Activated naive CD8-positive, alpha-beta T cell treated with anti-CD3 and anti-CD28 coated beads, Interleukin-2, amount 50 U/mL, for 16 hours (primary cell): ENCODE results near the gene KRT34.
"Not testable (repeated sequence)": the region's sequence is repeated elsewhere in the genome, so short reads cannot be mapped to it uniquely, and the experiment has no call there.

Source experiments
- DNase-seq: peaks from one replicate; pipeline ENCODE4 v3.0.0-alpha.2; 2020; ENCODE audit warnings: low read depth, low spot score

Gene KRT34

DNA sequence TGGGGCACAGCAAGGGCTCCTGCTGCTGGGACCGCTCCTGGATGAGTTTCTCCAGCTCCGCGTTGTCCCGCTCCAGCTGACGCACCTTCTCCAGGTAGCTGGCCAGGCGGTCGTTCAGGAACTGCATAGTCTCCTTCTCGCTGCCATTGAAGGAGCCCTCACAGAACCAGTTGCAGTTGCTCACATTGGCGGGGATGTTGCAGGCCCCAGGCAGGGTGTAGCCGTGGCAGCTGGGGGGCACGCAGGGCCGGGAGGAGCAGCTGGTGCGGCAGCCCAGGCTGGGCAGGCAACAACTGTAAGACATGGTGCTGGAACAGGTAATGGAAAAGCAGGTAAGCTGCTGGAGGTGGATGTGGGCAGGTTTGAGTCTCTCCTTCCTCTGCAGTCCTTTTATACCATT is at the start of gene KRT34:
Gene KRT34, minus strand, starts transcription at position 364 of the 400 bp plus-strand sequence. Its CDS starts 60 bp downstream, at position 304.
- DNase-seq = not testable (repeated sequence)

DNA sequence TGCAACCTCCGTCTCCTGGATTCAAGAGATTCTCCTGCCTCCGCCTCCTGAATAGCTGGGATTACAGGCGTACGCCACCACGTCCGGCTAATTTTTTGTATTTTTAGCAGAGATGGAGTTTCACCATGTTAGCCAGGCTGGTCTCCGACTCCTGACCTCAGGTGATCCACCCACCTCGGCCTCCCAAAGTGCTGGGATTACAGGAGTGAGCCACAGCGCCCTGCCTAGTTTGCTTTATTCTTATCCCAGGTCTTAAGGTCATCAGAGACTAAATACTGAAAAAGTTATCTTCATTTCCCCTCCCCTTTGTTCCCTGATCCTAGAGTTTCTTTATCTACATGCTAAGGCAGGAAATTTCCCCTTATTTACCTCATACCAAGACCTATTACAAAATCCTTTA is 48.3 kb upstream of the KRT34 start:
- DNase-seq = not testable (repeated sequence)

DNA sequence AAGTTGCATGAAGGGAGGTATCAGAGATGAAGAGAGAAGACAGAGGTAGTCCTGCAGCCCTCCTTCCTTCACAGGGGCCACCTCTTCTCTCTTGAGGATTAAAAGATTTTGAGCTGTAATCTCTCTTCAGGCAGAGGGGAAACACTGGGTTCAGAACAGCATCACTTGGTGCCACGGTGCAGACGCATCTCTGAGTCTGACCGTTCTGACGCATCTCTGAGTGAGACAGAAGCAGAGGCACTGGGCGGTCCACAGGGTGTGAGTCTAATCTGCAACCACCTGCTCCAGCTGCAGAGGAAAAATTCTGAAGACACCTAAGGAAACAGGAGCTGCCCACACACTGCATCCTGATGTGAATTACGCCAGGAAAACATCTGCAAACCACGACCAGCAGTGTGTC is 47.6 kb upstream of the KRT34 start:
- DNase-seq = no peak

DNA sequence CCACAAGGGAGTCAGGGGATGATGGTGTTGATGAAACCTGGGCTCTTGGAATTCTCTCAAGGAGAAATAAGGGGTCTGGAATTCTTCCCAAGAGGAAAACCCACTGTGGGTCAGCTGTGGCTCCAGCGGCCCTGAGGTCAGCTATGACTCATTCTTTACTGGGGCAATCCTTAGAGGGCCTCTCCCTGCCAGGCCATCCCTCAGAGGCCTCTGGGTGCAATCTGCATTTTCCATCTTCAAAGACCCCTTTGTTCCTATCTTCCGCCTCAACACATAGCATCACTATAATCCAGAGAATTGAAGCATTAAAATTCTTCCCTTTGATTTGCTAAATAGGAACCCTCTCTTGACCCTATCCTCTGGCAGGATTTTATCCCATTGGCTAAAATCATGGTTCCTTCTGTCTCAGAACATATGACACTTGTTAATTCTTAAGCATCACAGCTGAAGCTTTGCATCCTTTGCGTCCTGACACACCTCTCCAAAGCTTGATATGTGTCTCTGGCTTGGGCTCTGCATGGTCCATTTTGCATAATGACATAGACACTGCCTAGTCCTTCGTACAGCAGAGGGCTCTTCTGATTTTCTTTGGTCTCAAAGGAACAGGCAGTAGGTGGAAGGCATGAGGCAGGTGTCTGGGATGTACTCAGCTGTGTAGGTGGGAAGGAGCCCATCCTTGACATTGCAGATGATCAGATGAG is 46.6 kb upstream of the KRT34 start:
- no peak for DNase-seq

DNA sequence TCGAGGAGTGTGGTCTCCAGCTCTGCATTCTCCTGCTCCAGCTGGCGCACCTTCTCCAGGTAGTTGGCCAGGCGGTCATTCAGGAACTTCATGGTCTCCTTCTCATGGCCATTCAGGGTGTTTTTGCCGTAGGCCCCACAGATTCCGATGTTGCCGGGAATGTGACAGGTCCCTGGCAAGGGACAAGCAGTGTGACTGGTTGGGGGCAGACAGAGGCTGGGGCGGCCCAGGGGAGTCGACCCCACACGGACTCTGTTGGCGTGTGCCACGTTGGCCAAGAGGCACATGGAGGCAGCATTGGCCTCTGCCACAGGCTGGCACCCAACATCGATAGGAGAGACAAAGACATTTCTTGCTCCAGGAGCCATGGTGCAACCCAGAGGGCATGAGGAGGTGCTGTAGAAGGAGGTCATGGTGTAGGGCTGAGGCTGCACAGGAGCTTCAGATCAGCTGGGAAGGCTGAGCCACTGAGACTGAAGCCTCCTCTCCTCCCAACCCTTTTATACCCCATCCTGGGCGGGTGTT is 42.1 kb upstream of the KRT34 start, which contains the start of gene KRT37:
Gene KRT37, minus strand, starts transcription at position 475 of the 525 bp plus-strand sequence. Its CDS starts 62 bp downstream, at position 413.
- no peak for DNase-seq

DNA sequence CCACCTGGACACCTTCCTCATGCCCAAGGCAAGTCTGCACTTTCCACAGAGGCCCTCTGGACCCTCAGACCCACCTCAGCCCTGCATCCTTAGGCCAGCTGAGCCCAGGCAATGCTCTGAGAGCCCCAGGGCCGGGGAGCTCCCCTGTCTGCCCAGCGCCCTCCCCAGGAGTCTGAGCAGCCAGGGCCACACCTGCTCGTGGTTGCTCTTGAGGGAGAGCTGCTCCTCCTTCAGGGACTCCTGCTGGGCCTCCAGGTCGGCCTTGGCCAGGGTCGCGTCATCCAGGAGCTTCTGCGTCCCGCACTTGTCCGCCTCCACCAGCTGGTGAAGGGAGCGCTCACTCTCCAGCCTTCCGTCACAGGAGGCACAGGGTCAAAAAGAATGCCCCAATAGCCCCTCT is 40.5 kb upstream of the KRT34 start:
- not testable (repeated sequence) for DNase-seq

DNA sequence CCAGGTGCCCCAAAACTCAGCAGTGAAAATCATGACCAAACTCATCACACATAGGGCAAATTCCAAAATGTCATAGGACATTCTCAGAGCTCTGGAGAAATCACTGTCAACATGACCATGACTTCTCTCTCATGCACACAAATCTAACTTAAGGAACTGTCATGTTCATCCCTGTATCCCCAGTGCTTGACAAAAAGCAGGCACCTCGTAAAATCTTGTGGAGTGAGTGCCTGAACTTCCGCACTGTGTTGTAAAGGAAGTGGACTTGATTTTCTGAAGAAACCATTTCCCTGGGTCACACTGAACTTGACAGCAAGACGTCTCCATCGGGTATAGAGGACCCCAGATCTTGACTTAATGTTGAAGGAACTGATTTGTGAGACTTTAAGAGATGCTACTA is 39.5 kb upstream of the KRT34 start:
- no peak for DNase-seq

DNA sequence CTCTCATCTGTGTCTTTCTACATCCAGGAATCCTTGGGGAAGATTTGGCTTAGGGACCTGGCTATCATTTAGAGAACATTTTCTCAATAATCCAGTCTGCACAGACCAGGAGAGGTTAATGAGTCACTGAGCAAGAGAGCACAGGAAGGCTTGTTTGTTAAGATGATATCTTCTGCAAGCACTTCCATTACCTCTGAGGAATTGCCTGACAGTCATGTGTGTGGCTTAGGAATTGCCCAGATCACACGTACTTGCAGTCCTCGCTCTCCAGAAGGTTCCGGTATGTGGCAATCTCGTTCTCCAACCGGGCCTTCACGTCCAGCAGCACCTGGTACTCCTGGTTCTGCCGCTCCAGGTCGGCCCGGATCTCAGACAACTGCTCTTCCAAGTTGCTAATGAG is 39.0 kb upstream of the KRT34 start:
- no peak for DNase-seq

DNA sequence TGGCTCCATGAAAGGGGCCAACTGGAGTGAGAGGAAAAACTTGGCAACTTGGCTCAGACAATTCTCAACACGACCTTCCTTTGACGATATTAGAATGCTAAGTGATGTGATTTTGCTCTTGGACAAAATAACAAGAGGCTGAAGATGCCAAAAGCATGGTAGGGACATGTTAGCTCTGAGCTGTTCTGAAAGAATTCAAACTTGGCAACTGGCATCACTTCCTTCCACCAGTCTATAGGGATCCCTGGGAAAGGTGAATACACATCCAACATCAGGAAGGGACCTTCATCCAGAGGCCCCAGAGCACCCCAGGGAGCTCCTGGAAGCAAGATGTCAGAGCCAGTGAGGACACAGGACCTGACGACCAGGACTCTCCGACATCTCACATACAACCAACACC is 38.0 kb upstream of the KRT34 start:
- no peak for DNase-seq

DNA sequence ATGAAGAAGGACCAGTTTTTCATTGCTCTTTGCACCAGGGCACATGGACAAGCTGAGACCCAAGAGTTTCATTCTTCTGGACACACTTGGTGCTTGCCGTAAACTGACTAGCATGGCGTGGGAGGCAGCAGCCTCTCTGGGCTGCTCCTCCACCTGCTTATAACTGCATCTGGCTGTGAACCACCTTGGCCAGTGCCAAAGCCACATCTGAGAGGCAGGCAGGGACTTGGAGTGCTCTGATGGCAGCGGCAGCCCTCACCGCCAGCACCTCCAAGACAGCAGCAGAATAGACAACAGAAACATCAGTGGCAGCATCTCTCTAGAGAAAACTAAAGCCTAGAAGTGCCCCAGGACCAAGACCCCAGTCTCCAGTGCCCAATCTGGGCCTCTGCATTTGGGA is 37.6 kb upstream of the KRT34 start:
- no peak for DNase-seq

DNA sequence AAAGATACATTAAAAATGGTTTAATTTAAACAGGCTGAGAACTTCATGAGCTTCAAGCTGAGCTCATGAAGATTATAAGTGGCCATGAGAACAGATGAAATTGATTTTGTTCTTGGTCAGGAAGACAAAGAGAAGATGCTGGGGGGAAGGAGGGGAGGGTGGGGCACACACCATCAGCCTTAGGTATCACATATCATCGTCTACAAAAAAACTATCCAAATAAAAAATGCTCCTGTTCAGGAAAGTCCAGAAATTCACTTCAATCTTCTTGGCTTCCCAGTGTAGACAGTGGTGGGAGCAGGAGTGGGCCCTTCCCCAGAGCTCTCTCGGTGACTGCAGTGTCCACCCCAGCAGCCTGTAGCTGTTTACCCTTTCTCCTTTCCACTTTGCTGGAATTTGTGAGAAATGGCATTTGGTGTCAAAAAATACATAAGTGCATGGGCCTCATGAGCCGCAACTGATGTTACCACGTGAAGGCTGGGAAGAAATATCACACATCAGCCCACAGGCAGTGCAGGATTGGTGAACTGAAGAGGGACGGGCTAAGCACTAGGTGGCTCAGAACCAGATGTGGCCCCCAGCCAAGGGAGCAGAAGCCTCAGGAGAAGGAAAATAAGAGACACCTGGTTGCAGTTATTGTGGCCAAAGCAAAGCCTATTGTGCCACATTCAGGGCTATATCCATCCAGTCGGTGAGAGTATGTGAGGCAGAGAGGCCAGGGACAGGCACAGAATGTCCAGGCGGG is 36.2 kb upstream of the KRT34 start:
- DNase-seq = no peak

DNA sequence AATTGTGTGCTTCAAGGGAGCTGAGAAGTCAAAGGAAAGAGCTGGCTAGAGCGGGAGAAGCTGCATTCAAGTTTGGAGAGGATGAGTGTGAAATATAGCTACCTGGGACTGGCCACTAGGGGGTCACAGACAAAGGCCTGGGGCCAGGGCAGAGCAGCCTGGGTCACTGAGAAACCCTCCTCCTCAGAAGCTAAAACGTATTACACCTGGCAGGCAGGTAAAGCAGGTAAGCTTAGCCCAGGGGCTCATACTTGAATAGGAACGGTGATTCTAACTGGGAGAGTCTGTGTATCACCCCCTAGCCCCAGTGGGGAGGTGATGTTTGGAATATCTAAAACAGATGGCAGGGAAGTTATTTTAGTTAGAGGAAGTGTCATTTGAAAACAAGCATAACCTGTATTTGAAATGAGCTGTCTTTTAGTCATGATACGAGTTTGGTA is 35.5 kb upstream of the KRT34 start:
- DNase-seq = no peak

DNA sequence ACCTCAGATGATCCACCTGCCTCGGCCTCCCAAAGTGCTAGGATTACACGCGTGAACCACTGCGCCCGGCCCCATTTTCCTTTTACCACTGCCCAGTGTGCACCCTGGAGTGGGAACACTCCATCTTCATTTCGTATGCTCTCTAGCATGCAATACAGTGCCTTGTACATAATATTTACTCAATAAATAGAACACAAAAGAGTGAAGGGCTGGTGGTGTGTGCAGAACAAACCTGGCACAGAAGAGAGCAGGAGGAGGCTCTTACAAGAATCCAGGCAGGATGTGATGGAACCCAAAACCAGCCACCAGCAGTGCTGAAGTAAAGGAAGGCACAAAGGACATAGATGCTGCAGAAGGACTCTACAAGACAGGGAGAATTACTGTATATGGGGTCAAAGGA is 35.0 kb upstream of the KRT34 start:
- DNase-seq = no peak

DNA sequence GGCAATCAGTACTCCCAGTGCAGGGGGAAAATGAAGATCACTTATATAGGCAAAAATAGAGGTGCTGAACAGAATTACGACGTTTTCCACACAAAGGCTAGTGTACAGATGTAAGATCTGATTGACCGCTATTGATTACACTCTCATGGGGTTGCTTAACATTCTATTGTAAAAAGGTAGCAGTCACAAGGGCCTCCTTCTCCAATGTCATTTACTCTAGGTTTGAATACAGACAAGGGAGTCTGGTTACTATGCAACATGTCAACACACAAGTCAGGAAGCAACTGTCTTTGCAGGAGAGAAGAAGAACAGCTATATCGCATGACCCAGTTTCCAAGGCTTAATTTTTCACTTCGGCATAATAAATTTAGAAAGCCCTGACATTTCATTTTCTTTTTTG is 34.4 kb upstream of the KRT34 start:
- DNase-seq = no peak

DNA sequence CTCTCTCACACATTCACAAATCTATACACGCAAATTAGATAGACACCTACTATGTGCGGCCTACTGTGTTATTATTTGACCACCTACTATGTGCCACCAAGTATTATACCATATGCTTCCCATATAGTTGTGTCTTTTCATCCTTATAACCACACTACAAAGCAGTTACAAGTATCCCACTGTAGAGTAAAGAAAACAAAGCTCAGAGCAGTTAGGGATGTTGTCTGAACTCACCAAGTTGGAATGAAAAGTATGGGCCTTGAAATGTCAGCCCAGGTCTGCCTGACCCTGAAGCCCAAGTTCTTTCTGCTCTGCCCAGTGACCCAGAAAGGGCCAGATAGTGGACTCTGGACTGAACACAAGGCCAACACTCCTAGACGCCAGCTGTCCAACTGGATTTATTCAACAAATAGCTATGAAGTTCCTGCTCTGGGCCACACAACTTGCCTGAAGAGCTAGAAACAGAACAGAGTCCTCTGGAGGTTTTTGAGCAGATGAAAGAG is 33.8 kb upstream of the KRT34 start:
- no peak for DNase-seq

DNA sequence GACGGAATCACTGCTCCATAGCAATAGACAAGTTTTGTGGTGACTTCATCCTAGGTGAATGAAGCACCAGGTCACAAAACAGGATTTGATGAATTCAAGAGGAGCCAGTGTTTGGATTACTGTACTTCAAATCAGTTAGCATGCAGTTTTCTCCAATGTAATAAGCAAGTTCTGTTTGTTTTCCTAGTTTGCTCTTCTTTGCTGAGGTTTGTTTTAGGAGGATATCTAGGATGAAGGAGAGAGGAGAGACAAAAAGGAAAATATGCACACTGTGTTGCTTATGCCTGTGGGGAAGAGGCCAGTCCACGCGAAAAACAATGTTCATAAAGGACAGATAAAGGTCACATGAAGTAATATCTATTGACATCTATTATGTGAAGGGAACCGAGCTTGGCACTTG is 33.3 kb upstream of the KRT34 start:
- DNase-seq = no peak

DNA sequence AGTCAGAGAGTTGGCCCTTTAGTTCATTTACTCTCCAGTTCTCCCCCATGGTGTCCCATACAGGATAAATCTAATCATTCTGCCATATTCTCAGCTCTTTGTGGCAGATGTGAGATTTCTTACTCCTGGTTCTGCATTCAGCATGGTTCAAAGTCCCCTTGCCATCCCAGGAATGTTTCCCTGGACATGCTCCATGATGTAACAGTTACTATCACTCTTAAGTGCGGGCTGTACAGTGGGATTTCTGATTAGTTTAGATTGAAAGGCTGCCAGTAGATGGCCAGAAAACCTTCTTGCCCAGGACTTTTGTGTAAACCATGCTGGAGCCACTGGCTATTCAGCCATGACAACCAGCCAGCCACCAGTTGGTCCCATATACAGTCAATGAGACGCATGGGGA is 31.9 kb upstream of the KRT34 start:
- no peak for DNase-seq

DNA sequence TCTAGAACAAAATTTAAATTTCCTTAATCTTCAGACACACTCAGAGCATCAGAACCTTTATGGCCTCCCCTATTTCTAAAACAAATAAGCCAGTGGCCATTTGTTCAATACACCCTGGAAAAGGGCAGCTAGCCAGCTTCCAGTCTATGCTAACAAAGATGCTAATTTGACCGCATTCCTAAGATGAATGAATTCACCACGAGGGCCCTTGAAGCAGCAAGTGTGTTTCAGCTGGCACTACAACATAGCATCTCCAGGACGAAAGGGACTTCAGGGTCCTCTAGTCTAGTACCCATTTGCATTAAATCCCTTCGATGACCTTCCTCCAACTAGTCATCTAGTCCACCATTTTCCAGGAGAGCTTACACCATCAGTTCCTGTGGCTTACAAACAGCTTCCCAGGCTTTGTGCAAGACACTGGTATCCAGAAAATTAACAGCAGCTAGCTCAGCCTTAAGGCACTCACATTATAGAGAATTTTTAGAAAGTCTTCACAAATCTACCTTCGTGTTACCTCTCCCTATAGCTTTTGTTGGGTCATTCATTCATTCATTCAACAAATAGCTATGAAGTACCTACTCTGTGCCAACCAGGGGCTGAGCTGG is 31.3 kb upstream of the KRT34 start:
- no peak for DNase-seq

DNA sequence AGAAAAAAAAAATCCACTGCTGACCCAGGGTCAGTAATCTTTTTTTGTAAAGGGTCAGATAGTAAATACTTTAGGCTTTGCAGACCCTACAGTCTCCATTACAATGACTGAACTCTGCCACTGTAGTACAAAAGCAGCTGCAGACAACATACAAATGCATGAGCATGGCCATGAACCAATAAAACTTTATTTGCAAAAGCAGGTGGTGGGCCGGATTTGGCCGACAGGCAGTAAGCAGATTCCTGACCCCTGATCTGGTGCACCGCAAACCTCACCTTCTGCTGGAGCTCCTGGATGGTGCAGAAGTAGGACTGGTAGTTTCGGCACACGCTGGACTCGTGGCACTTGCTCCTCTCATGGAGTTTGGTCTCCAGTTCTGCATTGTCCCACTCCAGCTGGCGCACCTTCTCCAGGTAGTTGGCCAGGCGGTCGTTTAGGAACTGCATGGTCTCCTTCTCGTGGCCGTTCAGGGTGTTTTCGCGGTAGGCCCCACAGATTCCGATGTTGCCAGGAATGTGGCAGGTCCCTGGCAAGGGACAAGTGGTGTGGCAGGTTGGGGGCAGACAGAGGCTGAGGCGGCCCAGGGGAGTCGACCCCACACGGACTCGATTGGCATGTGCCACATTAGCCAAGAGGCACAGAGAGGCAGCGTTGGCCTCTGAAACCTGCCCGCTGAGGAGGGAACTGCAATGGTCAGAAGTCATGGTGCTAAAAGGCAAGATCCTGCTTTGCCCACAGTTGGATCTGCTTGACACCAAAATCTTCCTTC is 29.1 kb upstream of the KRT34 start:
- no peak for DNase-seq

DNA sequence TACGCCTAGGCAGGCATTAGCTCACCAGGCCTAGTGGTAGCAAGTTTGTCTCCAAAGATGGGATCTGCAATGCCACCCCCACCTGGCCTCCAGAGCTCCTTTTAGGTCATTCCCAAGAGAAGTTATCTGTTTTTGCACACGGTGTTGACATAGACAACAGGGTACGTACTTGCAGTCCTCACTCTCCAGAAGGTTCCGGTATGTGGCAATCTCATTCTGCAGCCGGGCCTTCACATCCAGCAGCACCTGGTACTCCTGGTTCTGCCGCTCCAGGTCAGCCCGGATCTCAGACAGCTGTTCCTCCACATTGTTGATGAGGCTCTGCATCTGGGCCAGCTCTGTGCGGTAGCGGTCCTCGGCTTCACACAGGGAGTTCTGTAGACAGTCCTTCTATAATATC is 25.1 kb upstream of the KRT34 start:
- DNase-seq = no peak

DNA sequence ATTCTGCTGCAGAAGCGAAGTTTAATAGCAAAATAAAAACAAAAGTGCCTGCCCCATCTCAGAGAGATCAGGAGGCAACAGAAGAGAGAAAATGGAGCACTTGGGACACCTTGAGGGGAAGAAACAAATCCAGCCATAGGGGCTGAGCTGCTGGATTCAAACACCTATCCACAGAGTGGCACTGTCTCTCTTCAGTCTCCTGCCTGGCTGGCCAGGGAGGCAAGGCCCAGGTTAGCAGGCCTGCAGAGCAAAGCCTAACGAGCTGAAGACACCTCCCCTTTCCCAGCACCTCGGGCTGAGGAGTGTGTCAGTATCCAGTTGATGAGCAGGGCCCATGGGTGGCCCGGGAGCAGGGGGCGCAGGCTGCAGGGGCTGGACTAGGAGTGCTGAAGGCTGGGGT is 24.1 kb upstream of the KRT34 start:
- DNase-seq = no peak
